Activated T-cell treated with anti-CD3 and anti-CD28 coated beads, Interleukin-2, amount 50 U/mL, for 4 hours (primary cell): ENCODE measurements around the gene RTL1. TPM values are rescaled to one million over a fixed set of nuclear protein-coding genes. Genes with fewer than 3 reads are reported as not detected.

Source experiments
- ATAC-seq, 2 donors: fragments of 200-7000 bp; cut with Tn5 transposase; one replicate each; pipeline ENCODE4 v1.10.0; 2021
- DNase-seq: peaks from one replicate; pipeline ENCODE4 v3.0.0-alpha.2; 2020
- H3K27me3 Mint-ChIP-seq: one replicate; pipeline ENCODE4 v1.8.0; 2021; ENCODE audit warnings: low read depth, mixed read lengths
- H3K36me3 Mint-ChIP-seq: one replicate; pipeline ENCODE4 v1.8.0; 2022; ENCODE audit warnings: mixed read lengths; ENCODE audit not compliant: insufficient read depth
- H3K4me1 Mint-ChIP-seq: one replicate; pipeline ENCODE4 v1.8.0; 2021; ENCODE audit warnings: low read depth, mixed read lengths
- H3K4me3 Mint-ChIP-seq: one replicate; pipeline ENCODE4 v1.8.0; 2021; ENCODE audit warnings: mild to moderate bottlenecking, moderate library complexity, mixed read lengths
- H3K9me3 Mint-ChIP-seq: one replicate; pipeline ENCODE4 v1.8.0; 2021; ENCODE audit warnings: mixed read lengths
- total RNA-seq, 3 donors: library from RNA; stranded (reverse); gene quantifications; one replicate each; pipeline ENCODE4 v1.2.1, GENCODE V29; 2021

Gene RTL1
- total RNA-seq, 3 donors from 2014 or later: not detected

- ATAC-seq (no peak), DNase-seq (no peak)
- Mint-ChIP-seq H3K4me3 (no peak overlapping the region), H3K36me3 (no peaks in the 10 kb centered on the region), H3K4me1 (no peaks in the 10 kb centered on the region), H3K9me3 (no peaks in the 10 kb centered on the region), H3K27me3 (peaks cover 21% of the 10 kb centered on the region)
Observed at GRCh38 chr14:100881211-100882025, 22.1 kb downstream of the RTL1 start.

GRCh38 chr14:100880271-100881101 is 23.0 kb downstream of the RTL1 start:
- Mint-ChIP-seq H3K4me3 (no peak overlapping the region), H3K36me3 (no peaks in the 10 kb centered on the region), H3K9me3 (no peaks in the 10 kb centered on the region), H3K4me1 (no peaks in the 10 kb centered on the region), H3K27me3 (peaks cover 17% of the 10 kb centered on the region)
- ATAC-seq (no peak), DNase-seq (no peak)

DNA sequence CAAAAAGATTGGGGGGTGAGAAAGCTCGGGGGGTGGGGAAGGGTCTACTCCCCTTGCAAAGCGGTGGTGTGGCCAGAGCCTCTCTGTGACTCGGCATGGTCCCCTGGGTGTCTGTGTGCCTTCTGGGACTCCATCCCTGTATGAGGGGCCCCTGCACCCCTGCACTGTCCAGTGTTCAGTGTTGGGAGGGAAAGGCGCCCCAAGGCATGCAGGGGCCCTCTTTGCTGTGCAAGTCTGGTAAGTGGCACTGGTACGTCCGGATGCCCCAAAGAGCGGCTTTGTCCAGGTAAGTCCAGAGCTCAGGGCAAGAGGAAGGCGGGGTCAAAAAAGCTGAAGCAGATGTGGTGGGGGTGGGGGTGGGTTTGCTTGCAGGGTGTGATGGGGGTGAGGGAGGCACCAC is 23.7 kb downstream of the RTL1 start:
- ATAC-seq (no peak), DNase-seq (no peak)
- no peaks in the 10 kb centered on the region for H3K4me1 Mint-ChIP-seq
- H3K36me3 Mint-ChIP-seq: no peaks in the 10 kb centered on the region
- H3K4me3 Mint-ChIP-seq: no peak overlapping the region
- no peaks in the 10 kb centered on the region for H3K9me3 Mint-ChIP-seq
- peaks cover 16% of the 10 kb centered on the region for H3K27me3 Mint-ChIP-seq

DNA sequence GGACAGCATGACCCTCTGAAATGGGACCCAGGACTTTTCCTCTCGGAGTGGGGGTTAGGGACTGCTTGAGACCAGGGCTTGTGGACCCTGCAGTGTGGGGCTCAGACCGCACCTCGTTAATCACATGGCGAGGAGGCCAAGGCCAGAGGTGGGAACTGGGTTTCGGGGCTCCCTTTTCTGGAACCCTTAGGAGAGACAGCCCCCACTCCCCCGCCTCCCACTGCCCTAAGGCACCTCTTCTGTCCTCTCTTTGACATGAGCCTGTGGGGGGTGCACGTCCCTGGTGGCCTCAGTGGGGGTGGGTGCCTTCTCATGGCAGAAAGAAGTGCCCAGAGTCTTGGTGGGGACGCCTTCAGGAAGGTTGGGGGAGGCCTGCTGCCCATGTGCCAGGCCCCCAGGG is 24.3 kb downstream of the RTL1 start:
- no peak for DNase-seq
- Mint-ChIP-seq H3K4me3 (no peak overlapping the region), H3K9me3 (no peaks in the 10 kb centered on the region), H3K27me3 (peaks cover 10% of the 10 kb centered on the region), H3K4me1 (no peaks in the 10 kb centered on the region), H3K36me3 (no peaks in the 10 kb centered on the region)
- no peak for ATAC-seq

DNA sequence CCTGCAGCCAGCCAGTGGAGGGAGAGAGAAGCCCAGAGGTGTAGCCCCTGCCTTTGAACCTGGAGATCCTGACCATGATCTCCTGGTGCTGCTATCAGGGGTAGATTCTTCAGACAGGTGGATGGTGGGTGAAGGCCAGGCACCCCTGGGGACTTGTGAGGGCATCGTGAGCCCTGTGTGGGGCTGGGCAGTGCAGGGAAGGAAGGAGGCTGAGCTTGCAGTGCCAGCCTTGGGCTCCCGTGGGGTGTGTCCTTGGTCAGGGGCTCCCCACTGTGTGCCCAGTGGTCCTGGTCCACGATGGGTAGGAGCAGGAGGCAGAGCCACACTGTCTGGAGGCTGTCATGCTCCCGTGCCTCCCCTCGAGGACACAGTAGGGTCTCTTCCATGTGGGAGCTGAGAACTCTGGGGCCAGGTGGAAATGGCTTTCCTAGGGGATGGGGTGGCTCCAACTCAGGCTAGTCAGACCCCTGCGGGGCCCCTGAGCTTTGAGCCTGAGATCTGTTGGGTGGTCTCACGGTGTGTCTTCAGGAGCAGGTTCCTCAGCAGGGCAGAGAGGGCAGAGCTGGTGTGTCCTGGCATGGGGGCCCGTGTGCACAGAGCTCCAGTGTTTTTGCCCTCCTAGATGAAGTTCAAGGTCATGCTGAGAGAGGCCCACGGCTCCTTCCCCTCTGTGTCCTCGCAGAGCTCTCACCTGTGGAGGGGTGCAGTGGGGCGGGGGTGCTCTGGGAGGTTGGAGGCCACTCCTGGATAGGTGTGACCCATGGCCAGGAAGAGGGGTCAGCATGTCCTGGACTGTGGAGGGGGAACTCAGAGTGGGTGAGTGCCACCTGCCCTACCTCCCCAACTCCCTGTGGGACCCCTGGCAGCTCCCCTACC is 25.0 kb downstream of the RTL1 start:
- no peak overlapping the region for H3K4me3 Mint-ChIP-seq
- peaks cover 10% of the 10 kb centered on the region for H3K27me3 Mint-ChIP-seq
- no peaks in the 10 kb centered on the region for H3K9me3 Mint-ChIP-seq
- ATAC-seq (no peak), DNase-seq (no peak)
- H3K4me1 Mint-ChIP-seq: no peaks in the 10 kb centered on the region
- no peaks in the 10 kb centered on the region for H3K36me3 Mint-ChIP-seq

- ATAC-seq: no peak
- H3K4me3 Mint-ChIP-seq: no peak overlapping the region
- peaks cover 10% of the 10 kb centered on the region for H3K27me3 Mint-ChIP-seq
- no peaks in the 10 kb centered on the region for H3K36me3 Mint-ChIP-seq
- peaks cover 3% of the 10 kb centered on the region for H3K4me1 Mint-ChIP-seq
- no peaks in the 10 kb centered on the region for H3K9me3 Mint-ChIP-seq
- DNase-seq: no peak
Observed at GRCh38 chr14:100875861-100876590, 27.5 kb downstream of the RTL1 start.

- peaks cover 3% of the 10 kb centered on the region for H3K4me1 Mint-ChIP-seq
- H3K36me3 Mint-ChIP-seq: no peaks in the 10 kb centered on the region
- H3K27me3 Mint-ChIP-seq: peaks cover 10% of the 10 kb centered on the region
- H3K4me3 Mint-ChIP-seq: no peak overlapping the region
- ATAC-seq (no peak), DNase-seq (no peak)
- no peaks in the 10 kb centered on the region for H3K9me3 Mint-ChIP-seq
Observed at GRCh38 chr14:100875126-100875525, 28.4 kb downstream of the RTL1 start.

GRCh38 chr14:100874411-100875091 is 29.0 kb downstream of the RTL1 start:
- Mint-ChIP-seq H3K4me1 (peaks cover 3% of the 10 kb centered on the region), H3K9me3 (no peaks in the 10 kb centered on the region), H3K4me3 (no peak overlapping the region), H3K27me3 (peaks cover 10% of the 10 kb centered on the region), H3K36me3 (no peaks in the 10 kb centered on the region)
- ATAC-seq: no peak
- DNase-seq: no peak

GRCh38 chr14:100874051-100874410 is 29.5 kb downstream of the RTL1 start:
- no peaks in the 10 kb centered on the region for H3K36me3 Mint-ChIP-seq
- peaks cover 10% of the 10 kb centered on the region for H3K27me3 Mint-ChIP-seq
- H3K4me1 Mint-ChIP-seq: peaks cover 3% of the 10 kb centered on the region
- DNase-seq: no peak
- H3K9me3 Mint-ChIP-seq: no peaks in the 10 kb centered on the region
- no peak overlapping the region for H3K4me3 Mint-ChIP-seq
- no peak for ATAC-seq

GRCh38 chr14:100873096-100873482 is 30.4 kb downstream of the RTL1 start:
- Mint-ChIP-seq H3K36me3 (no peaks in the 10 kb centered on the region), H3K9me3 (no peaks in the 10 kb centered on the region), H3K27me3 (peaks cover 4% of the 10 kb centered on the region), H3K4me3 (no peak overlapping the region), H3K4me1 (peaks cover 3% of the 10 kb centered on the region)
- no peak for DNase-seq
- ATAC-seq: no peak

DNA sequence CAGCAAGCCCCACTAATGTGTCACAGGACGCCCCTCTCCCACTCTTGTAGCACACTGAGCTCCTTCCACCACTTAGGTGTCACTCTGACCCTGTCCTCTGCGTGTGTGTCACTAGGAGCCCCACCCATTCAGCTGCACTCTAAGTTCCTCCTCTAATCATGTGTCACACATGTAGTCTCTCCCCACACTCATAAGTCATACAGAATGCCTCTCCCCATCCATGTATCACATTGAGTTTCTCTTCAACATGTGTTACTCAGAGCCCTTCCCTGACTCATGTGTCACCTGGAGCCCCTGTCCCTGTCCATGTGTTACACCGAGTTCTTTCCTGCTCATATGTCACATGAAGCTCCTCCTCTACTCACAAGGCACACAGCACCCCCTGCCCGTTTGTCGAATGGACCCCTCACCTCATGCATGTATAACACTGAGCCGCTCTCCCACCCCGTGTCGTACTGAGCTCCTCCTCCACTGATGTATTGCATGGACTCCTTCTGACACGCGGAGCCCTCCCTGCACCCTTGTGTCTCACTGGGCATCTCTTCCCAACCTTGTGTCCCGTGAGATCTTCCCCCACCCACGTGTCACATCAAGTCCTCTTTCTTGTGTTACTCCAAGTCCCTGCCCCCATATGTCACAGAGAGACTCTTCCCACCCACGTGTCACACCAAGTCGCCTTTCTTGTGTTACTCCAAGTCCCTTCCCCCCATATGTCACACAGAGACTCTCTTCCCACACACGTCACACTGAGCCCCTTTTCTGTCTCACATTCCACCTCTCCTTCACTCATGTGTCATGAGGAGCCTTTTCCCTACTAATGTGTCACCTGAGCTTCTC is 31.0 kb downstream of the RTL1 start:
- no peak overlapping the region for H3K4me3 Mint-ChIP-seq
- ATAC-seq (peak; percentile 69 to 80), DNase-seq (no peak)
- no peaks in the 10 kb centered on the region for H3K9me3 Mint-ChIP-seq
- no peaks in the 10 kb centered on the region for H3K36me3 Mint-ChIP-seq
- peaks cover 3% of the 10 kb centered on the region for H3K4me1 Mint-ChIP-seq
- no peaks in the 10 kb centered on the region for H3K27me3 Mint-ChIP-seq

- Mint-ChIP-seq H3K9me3 (no peaks in the 10 kb centered on the region), H3K4me3 (no peak overlapping the region), H3K36me3 (no peaks in the 10 kb centered on the region), H3K27me3 (no peaks in the 10 kb centered on the region), H3K4me1 (peaks cover 3% of the 10 kb centered on the region)
- DNase-seq (no peak), ATAC-seq (peak; percentile 41 to 48)
Observed at GRCh38 chr14:100871234-100872186, 32.0 kb downstream of the RTL1 start.
